ENCODE results near the gene FAM210A. TPM values are rescaled to one million over a fixed set of nuclear protein-coding genes. Genes with fewer than 3 reads are reported as not detected.

Gene FAM210A
- total and polyA plus RNA-seq, 2 donors (not counting 1 experiment from before 2014, with no cell fraction given): 4.2 to 11.4 TPM

DNA sequence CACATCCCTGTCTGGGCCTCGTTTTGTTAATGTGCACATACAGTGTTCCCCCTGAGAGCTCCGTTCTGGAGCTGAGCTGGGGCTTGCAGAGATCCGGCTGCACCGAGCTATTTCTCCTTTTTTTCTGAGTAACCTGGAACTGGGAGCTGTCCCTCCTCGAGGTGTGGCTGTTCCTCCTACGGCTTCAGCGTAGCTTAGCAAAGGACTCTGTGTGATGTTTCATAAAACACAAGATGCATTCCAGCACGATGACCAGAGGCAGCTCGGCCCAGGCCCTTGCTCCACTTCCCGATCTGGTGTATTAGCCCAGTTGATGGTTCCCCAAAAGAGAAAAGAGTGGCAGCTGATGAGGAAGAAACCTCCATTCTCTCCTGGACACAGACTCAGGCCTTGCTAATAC is 103.0 kb downstream of the FAM210A start:
- H4K20me1 ChIP-seq (ENCODE audit: control insufficient read depth, insufficient read depth, low read length, poor library complexity, severe bottlenecking): no peaks in the 10 kb centered on the region
- peaks cover 0 to 18% of the 10 kb centered on the region in 2 donors for H3K4me1 ChIP-seq (ENCODE audit: control insufficient read depth in 2 of 2, insufficient read depth in 2 of 2, low read length in 2 of 2)
- intact Hi-C loops (cut with micrococcal nuclease): no loop called here
- no peaks in the 10 kb centered on the region for H3K27me3 ChIP-seq (replicated peaks in 1 of 4; ENCODE audit: control extremely low read depth in 1 of 4, control insufficient read depth in 3 of 4, insufficient read depth in 4 of 4, low read length in 3 of 4)
- ChIA-PET CTCF (interaction anchor here (1.1 to 15.6 kb wide), 2 partner anchors 56 to 64 kb away, joined by 3 to 344 read pairs; no protein-coding TSS in a partner anchor), POLR2A (interaction anchor here (0.6 kb wide), 1 partner anchor 730 kb away, joined by 3 read pairs; no protein-coding TSS in a partner anchor)
- Mint-ChIP-seq H3K9me3 (ENCODE audit: insufficient read depth) (no peaks in the 10 kb centered on the region), H3K4me1 (peaks cover 11% of the 10 kb centered on the region), H3K27me3 (no peaks in the 10 kb centered on the region), H3K4me3 (no peak overlapping the region), H3K27ac (no peak overlapping the region)
- WGBS (ENCODE audit: insufficient coverage): 82% methylated on average over 10 of the region's 10 CpGs
- H3K9ac ChIP-seq (ENCODE audit: low read length): no peak overlapping the region
- ATAC-seq (ENCODE audit: low read depth): no peak
- no peaks in the 10 kb centered on the region for H3K9me3 ChIP-seq (ENCODE audit: control extremely low read depth in 1 of 3, control insufficient read depth in 2 of 3, insufficient read depth in 1 of 3, low read length in 2 of 3)
- no peak overlapping the region for H3K27ac ChIP-seq (ENCODE audit: low read length in 2 of 2)
- peaks cover 0 to 3% of the 10 kb centered on the region in 2 experiments for H3K36me3 ChIP-seq (replicated peaks in 1 of 2; ENCODE audit: control extremely low read depth in 1 of 2, control insufficient read depth in 1 of 2, extremely low read depth in 1 of 2, insufficient read depth in 2 of 2, low read length in 1 of 2)
- H2AFZ ChIP-seq (ENCODE audit: insufficient read depth, low read depth, low read length, poor library complexity, severe bottlenecking): no peak overlapping the region
- TF ChIP-seq, protein P1, sequence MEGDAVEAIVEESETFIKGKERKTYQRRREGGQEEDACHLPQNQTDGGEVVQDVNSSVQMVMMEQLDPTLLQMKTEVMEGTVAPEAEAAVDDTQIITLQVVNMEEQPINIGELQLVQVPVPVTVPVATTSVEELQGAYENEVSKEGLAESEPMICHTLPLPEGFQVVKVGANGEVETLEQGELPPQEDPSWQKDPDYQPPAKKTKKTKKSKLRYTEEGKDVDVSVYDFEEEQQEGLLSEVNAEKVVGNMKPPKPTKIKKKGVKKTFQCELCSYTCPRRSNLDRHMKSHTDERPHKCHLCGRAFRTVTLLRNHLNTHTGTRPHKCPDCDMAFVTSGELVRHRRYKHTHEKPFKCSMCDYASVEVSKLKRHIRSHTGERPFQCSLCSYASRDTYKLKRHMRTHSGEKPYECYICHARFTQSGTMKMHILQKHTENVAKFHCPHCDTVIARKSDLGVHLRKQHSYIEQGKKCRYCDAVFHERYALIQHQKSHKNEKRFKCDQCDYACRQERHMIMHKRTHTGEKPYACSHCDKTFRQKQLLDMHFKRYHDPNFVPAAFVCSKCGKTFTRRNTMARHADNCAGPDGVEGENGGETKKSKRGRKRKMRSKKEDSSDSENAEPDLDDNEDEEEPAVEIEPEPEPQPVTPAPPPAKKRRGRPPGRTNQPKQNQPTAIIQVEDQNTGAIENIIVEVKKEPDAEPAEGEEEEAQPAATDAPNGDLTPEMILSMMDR (IDR thresholded peaks at IDR 0.05): no peak
- no peak for TF ChIP-seq EZH2 (IDR thresholded peaks at IDR 0.05; ENCODE audit: borderline replicate concordance, insufficient read depth, low read depth, low read length, poor library complexity, severe bottlenecking)
- no peak for DNase-seq
- H3K79me2 ChIP-seq (ENCODE audit: control insufficient read depth, insufficient read depth, low read length): peaks cover 80% of the 10 kb centered on the region
- no peak overlapping the region for H3K4me2 ChIP-seq (replicated peaks; ENCODE audit: low read depth, low read length, poor library complexity, severe bottlenecking)
- no peak overlapping the region for H3K4me3 ChIP-seq (ENCODE audit: control extremely low read depth in 1 of 5, extremely low read depth in 1 of 5, insufficient read depth in 1 of 5, low read depth in 2 of 5, low read length in 4 of 5)

DNA sequence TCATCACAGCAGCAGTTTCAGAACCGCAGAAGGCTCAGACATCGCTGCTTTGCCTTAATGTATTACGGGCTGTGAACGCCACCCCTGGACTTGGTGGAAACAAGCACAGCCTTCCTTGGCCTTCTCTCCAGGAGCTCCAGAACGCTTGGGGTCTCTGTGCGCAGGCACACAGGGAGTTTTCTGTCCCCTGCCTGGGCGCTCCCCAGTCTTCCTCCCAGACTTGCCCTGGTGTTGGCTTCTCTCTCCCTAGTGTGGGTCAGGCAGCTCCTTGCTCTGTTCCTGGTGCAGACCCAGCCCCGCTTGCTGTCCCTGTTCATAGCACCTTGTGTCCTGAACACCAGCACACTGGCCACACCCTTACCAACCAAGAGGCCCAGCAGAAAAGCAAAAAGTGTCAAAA is 103.6 kb downstream of the FAM210A start:
- Histone ChIP-seq H4K20me1 (ENCODE audit: control insufficient read depth, insufficient read depth, low read length, poor library complexity, severe bottlenecking) (no peaks in the 10 kb centered on the region), H3K27me3 (replicated peaks in 1 of 4; ENCODE audit: control extremely low read depth in 1 of 4, control insufficient read depth in 3 of 4, insufficient read depth in 4 of 4, low read length in 3 of 4) (no peaks in the 10 kb centered on the region), H2AFZ (ENCODE audit: insufficient read depth, low read depth, low read length, poor library complexity, severe bottlenecking) (no peak overlapping the region), H3K4me3 (ENCODE audit: control extremely low read depth in 1 of 5, extremely low read depth in 1 of 5, insufficient read depth in 1 of 5, low read depth in 2 of 5, low read length in 4 of 5) (no peak overlapping the region), H3K79me2 (ENCODE audit: control insufficient read depth, insufficient read depth, low read length) (peaks cover 85% of the 10 kb centered on the region), H3K4me1 (ENCODE audit: control insufficient read depth in 2 of 2, insufficient read depth in 2 of 2, low read length in 2 of 2) (peaks cover 0 to 18% of the 10 kb centered on the region in 2 donors), H3K9ac (ENCODE audit: low read length) (no peak overlapping the region), H3K36me3 (replicated peaks in 1 of 2; ENCODE audit: control extremely low read depth in 1 of 2, control insufficient read depth in 1 of 2, extremely low read depth in 1 of 2, insufficient read depth in 2 of 2, low read length in 1 of 2) (peaks cover 0 to 3% of the 10 kb centered on the region in 2 experiments), H3K27ac (ENCODE audit: low read length in 2 of 2) (no peak overlapping the region), H3K9me3 (ENCODE audit: control extremely low read depth in 1 of 3, control insufficient read depth in 2 of 3, insufficient read depth in 1 of 3, low read length in 2 of 3) (no peaks in the 10 kb centered on the region), H3K4me2 (replicated peaks; ENCODE audit: low read depth, low read length, poor library complexity, severe bottlenecking) (no peak overlapping the region)
- Mint-ChIP-seq H3K9me3 (ENCODE audit: insufficient read depth) (no peaks in the 10 kb centered on the region), H3K4me1 (peaks cover 16% of the 10 kb centered on the region), H3K27ac (no peak overlapping the region), H3K27me3 (no peaks in the 10 kb centered on the region), H3K4me3 (no peak overlapping the region)
- DNase-seq: no peak
- intact Hi-C loops (cut with micrococcal nuclease): no loop called here
- ChIA-PET POLR2A (no interaction called here), CTCF (interaction anchor here (1.1 to 15.6 kb wide), 3 partner anchors 9 to 63 kb away, joined by 3 to 344 read pairs (median 3); no protein-coding TSS in a partner anchor)
- TF ChIP-seq EZH2 (IDR thresholded peaks at IDR 0.05; ENCODE audit: borderline replicate concordance, insufficient read depth, low read depth, low read length, poor library complexity, severe bottlenecking): no peak
- TF ChIP-seq, protein P1 (IDR thresholded peaks at IDR 0.05): no peak
- WGBS (ENCODE audit: insufficient coverage): 96% methylated on average over 8 of the region's 8 CpGs
- ATAC-seq (ENCODE audit: low read depth): no peak
